ENCODE results near the gene TMCO2.
"Not testable (repeated sequence)": the region's sequence is repeated elsewhere in the genome, so short reads cannot be mapped to it uniquely, and the experiment has no call there.

TMCO2 gene

DNA sequence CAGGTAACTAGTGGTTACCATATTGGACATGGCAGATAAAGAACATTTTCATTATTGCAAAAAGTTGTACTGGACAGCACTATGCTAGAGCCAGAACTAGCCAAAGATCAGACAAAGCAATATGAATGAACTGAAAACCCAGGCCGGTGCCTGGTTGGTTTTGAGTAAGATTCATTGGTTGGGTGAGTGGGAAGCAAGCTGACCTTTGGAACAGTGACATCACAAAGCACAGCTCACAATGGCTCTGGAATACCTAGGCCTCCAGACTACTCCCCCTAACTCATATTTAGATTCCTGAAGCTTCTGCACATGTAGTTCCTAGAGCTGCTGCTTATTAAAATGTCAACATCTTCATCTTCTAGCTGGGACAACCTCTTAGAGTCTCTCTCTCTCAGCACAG lies at the start of gene TMCO2:
TMCO2 (plus strand) TSS at position 283 of the 400 bp plus-strand sequence; CDS start at position 340, 57 bp downstream.
- no peak for DNase-seq (ENCODE audit: low spot score)

- DNase-seq (ENCODE audit: low spot score) = no peak
Observed at GRCh38 chr1:40199126-40199525, 48.6 kb upstream of the TMCO2 start.

DNA sequence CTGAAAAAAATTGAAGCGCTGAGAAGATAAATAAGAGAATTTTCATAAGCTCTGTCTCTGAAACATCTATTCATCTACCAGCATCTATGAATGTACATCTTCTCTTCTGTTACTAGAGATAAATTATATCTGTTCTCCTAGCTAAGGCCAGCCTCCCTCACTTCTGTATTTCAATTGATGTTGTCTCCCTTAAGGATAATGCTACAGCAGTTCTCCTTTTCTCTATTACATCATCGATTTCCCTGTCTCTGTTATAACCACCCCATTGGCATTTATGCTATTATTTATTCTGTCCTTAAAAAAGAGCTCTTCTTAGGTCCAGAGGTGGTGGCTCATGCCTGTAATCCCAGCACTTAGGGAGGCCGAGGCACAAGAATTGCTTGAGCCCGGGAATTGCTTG lies 42.9 kb upstream of the TMCO2 start:
- DNase-seq (ENCODE audit: low spot score) = no peak

GRCh38 chr1:40210511-40211204 lies 37.1 kb upstream of the TMCO2 start:
- no peak for DNase-seq (ENCODE audit: low spot score)

- DNase-seq (ENCODE audit: low spot score) = no peak
Observed at GRCh38 chr1:40218333-40218732, 29.4 kb upstream of the TMCO2 start.

DNA sequence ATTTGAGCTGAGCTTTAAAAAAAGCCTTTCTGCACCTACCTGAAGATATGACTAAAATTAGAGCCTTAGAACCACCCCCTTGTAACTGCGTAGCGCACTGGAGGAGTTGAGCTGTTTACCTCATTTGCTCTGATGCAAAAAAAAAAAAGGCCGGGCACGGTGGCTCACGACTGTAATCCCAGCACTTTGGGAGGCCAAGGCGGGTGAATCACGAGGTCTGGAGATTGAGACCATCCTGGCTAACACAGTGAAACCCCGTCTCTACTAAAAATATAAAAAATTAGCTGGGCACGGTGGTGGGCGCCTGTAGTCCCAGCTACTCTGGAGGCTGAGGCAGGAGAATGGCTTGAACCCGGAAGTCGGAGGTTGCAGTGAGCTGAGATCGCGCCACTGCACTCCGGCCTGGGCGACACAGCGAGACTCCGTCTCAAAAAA lies 26.2 kb upstream of the TMCO2 start:
- DNase-seq (ENCODE audit: low spot score) = not testable (repeated sequence)

- no peak for DNase-seq (ENCODE audit: low spot score)
Observed at GRCh38 chr1:40221977-40222772, 25.6 kb upstream of the TMCO2 start.

- no peak for DNase-seq (ENCODE audit: low spot score)
Observed at GRCh38 chr1:40224040-40224439, 23.7 kb upstream of the TMCO2 start.

GRCh38 chr1:40226192-40226591 lies 21.5 kb upstream of the TMCO2 start:
- DNase-seq (ENCODE audit: low spot score) = no peak

DNA sequence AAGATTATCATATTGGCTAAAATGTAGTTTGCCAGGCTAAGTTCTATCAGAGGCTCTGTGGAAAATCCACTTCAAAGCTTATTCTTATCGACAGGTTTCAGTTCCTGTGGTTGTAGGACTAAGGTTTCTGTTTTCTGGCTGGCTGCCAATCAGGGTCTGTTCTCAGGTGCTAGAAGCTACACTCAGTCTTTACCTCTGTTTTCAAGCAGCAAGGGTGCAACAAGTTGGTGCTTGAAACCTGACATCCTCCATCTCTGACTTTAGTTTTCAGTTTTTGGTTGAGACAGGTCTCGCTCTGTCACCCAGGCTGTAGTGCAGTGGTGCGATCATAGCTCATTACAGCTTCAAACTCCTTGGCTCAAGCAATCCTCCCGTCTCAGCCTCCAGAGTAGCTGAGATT lies 15.3 kb upstream of the TMCO2 start:
- DNase-seq (ENCODE audit: low spot score) = peak; percentile 91

DNA sequence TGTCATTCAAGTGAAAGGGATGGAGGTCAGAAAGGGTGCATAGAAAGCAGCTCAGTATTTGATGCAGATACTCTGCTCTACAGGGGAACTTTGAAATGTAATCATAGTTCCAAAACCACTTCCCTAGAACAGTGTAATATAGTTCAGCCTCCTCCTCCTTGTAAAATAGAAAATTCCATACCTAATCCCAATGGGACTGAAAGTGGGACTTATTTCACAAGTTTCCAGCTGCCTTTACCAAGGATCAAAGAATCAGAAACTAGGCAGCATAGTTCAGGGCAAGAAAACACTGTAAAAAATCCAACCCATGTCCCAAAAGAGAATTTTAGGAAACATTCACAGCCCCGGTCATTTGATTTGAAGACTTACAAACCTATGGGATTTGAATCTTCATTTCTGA lies 8.1 kb upstream of the TMCO2 start:
- no peak for DNase-seq (ENCODE audit: low spot score)

DNA sequence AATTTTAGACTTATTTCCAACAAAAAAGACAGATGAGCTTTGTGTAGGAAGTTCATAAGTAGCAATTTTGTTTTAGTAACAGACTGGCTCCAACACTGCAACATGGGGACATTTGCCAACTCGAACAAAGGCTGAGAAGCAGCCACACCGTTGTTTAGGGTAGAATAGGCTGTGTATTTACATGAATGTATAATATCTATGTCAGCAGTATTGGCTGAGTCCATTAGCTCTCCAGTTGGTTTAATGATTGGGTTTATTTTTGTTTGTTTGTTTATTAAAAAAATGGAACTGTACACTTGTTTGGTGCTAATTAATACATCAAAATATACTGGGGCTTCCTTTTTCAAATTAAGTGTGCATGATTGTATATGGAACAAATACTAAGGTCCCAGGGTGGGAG lies 7.3 kb upstream of the TMCO2 start:
- no peak for DNase-seq (ENCODE audit: low spot score)

DNA sequence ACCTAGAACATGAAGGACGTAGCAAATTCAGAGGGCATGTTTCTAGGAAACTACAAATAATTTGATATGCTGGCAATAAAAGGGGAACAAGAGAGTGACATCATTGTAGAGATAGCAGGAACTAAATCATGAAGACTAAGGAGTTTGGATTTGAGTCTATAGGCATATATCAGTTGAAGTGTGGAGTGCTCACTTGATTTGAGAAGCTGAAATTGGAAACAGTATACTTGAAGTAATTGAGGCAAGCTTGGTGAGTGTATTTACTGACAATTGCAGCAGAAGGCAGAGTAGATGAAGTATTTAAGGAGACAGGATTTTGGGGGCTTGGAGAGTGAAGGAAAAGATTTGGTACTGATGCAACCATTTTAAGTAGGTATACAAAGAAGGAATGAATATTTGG lies 6.4 kb upstream of the TMCO2 start:
- DNase-seq (ENCODE audit: low spot score) = no peak

- no peak for DNase-seq (ENCODE audit: low spot score)
Observed at GRCh38 chr1:40243351-40243750, 4.4 kb upstream of the TMCO2 start.

DNA sequence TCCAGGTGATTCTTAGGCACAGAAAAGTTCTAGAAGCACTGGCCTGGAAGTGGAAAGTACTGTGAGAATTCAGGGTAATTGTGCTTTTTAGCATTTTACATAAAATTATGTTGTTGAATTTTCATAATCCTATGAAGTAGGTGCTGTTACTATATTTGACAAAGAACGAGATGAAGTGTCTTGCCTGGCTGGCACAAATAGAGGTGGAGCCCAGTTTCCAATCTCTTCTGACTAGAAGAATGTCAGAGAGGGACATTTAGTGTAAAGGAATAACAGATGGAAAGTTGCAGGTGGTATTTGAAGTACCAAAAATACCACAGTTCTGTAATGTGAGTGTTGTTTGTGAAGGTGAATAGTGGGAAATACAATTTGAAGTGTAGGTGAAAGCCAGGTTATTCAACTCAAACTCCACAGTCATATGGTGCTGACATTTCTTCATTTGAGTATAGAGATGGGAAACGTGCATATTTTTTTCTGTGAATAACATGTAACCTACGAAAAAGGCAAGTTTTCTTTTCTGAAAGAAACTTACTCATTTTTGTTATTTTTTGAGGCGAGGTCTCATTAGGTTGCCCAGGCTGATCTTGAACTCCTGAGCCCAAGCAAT lies 3.5 kb upstream of the TMCO2 start:
- no peak for DNase-seq (ENCODE audit: low spot score)

DNA sequence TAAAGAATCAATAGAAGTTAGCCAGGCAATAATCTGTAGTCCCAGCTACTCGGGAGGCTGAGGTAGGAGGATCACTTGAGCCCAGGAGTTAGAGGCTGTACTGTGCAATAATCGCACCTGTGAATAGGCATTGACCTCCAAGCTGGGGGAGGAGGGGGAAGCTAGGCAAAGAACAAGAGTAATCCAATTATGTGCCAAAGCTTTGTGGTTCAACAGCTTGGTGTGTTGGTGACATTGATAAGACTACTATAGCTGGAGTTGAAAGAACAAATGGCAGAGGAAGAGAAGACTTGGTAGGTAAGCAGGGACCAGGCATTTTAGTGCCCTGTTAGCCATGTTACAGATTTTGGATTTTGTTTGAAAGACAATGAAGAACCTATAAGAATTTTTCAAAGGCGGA lies 2.1 kb upstream of the TMCO2 start:
- DNase-seq (ENCODE audit: low spot score) = no peak

DNA sequence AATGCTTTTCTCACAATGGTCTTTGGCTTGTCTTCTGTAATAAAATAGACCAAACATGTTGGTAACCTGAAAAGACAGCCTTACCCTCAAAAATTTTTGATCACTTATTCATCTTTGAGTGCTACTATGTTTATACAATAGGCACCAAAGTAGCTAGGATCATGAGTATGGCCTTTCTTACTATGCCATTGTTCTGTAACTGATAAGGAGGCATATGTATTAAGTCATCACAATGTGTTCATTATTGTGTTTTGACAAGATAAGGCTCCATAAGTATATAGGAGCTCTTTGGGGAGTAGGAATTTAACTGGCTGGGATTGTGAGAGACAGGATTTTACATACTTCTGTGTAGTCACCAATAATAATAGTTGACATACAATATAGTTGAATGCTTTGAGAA lies 675 bp downstream of the TMCO2 start:
- no peak for DNase-seq (ENCODE audit: low spot score)

- DNase-seq (ENCODE audit: low spot score) = no peak
Observed at GRCh38 chr1:40251456-40251855, 3.7 kb downstream of the TMCO2 start.

GRCh38 chr1:40252601-40253000 lies 4.9 kb downstream of the TMCO2 start:
- no peak for DNase-seq (ENCODE audit: low spot score)

- DNase-seq (ENCODE audit: low spot score) = no peak
Observed at GRCh38 chr1:40255231-40255630, 7.5 kb downstream of the TMCO2 start.

DNA sequence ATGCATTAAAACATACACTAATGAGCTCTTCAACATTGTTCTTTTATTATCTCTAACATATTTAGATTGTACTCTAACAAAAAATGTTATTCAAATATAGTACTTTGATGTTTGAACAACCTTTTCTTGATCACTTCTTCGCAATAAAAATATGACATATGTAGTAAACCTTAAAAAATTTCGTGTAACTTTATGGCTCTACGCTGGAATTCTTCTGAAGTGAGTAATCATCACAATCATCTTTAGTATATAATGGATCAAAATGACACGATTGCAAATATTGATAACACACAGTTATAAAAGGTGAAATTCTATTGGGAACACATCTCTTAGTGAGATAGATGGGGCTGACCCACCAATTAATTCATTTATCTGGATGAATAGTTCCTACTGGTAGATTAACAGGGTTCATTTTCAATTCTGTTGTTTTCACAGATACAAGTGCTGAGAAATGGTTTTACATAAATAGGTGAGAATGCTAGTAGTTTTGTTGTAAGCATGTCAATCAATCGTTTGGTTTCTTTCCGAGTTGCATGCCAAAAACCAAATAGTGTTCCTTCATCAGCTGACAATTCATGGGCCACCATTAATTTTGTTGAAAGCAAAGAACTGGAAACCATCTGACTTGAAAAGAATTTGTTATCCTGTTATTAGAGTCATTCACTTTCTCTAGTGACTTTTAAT lies 8.8 kb downstream of the TMCO2 start:
- DNase-seq (ENCODE audit: low spot score) = peak; percentile 15

- no peak for DNase-seq (ENCODE audit: low spot score)
Observed at GRCh38 chr1:40257313-40257687, 9.6 kb downstream of the TMCO2 start.
